GM18867 (cell line): ENCODE results near the gene ABLIM1.
"Not testable (repeated sequence)": the region's sequence is repeated elsewhere in the genome, so short reads cannot be mapped to it uniquely, and the experiment has no call there.

ENCODE experiments used
- ATAC-seq: cut with Tn5 transposase; IDR thresholded peaks from one replicate; pipeline ENCODE4 v1.9.1; 2021; ENCODE audit warnings: mild to moderate bottlenecking, moderate library complexity; ENCODE audit not compliant: unreplicated experiment

ABLIM1 gene

DNA sequence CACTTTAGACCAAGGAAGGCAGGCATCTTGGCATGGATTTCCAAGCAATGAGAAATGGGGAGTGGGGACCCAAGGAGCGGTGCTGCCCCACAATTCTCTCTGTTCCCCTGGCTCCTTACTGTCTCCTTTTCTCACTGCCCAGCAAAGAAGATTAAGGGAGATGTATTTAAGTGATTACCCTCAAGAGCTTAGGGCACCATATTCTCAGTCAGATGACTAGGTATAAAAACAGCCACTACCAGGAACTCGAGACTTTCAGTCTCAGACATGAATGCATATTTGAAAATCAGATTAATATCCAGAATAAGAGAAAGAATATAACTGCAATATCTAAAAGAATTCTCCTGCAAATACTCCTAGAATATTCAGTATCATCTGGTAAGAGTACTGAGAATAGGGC, at the start of gene ABLIM1:
Gene ABLIM1 (minus strand): TSS at position 101 of the 400 bp plus-strand sequence. CDS start 75 bp downstream, at position 26.
- ATAC-seq, result no peak

- ATAC-seq, result no peak
Measured at GRCh38 chr10:114706458-114707055, 48.5 kb upstream of the ABLIM1 start.

GRCh38 chr10:114704679-114705078, 46.6 kb upstream of the ABLIM1 start:
- no peak for ATAC-seq

GRCh38 chr10:114703377-114704107, 45.5 kb upstream of the ABLIM1 start:
- no peak for ATAC-seq

GRCh38 chr10:114698271-114699061, 40.4 kb upstream of the ABLIM1 start:
- ATAC-seq, result no peak

DNA sequence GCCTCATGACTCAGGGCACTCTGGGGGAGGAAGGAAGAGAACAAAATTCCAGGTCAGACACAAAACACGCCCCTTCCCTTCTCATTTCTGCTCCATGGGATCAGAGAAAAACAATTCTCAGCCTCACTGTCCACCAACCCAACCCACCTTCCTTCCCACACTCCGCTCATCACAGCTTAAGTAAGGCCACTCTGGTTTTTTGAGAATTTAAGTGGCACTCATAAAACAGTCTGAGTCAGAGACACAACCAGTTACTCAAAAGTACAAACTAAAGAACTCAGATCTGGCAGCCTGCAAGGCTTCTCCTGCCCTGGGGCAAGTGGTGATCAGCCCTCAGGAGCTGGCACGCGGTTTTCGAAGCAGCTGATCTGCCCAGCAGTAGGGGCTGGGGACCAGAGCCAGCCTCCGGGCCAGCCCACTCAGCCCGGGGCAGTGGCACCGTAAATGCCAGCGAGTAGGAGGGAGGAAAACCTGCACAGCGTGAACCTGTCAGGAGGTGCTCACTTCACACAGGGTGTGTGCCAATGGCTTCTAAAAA, 39.1 kb upstream of the ABLIM1 start:
- ATAC-seq, result no peak

DNA sequence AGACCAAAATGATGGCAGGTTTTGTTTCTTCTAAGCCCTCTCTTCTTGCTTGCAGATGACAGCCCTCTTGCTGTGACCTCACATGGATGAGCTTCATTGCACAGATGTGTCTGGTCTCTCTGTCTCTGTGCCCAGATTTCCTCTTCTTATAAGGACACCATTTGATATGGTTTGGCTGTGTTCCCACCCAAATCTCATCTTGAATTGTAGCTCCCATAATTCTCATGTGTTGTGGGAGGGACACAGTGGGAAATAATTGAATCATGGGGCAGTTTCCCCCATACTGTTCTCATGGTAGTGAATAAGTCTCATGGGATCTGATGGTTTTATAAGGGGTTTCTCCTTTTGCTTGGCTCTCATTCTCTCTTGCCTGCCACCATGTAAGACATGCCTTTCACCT, 38.2 kb upstream of the ABLIM1 start:
- not testable (repeated sequence) for ATAC-seq

- no peak for ATAC-seq
Measured at GRCh38 chr10:114694752-114695151, 36.7 kb upstream of the ABLIM1 start.

DNA sequence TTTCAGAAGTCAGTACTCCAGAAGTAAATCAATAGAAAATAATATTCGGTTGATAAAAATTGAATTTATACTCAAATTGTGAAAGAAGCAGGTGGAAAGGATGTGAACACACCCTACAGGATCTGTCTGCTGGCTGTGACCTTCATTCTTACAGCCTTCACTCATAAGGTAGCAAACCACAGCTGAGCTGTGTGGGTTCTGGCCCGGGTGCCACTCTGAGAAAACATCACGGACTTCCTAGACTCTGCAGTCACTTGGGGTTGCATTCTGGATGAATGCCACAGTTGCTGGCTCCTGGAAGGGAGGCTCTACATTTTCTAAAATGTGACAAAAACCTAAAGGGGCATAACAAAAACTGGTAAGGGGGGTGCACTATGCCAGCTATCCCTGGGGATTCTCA, 36.0 kb upstream of the ABLIM1 start:
- ATAC-seq, result no peak

DNA sequence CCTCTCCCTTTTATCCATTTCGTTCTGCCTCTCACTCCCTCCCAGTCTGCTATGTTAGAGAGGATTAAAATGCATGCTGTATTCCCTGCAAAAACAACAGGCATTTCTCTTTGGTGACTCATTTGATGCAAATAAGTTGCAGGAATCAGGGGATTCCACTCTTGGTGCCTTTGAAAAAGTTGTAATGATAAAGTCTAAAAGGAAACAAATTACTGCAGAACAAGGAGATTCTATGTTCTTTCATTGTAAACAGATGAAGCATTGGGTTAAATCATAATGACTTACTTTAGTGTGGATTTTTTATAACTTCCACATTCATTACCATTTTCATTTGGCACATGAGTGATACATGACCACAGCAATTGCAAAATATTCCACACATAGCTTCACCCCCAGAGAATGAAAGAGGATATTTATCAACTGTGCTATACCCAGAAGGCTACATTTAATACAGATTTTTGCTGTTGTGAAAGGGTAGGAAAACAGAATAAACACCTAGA, 33.4 kb upstream of the ABLIM1 start:
- ATAC-seq, result no peak

GRCh38 chr10:114688786-114689185, 30.7 kb upstream of the ABLIM1 start:
- no peak for ATAC-seq

DNA sequence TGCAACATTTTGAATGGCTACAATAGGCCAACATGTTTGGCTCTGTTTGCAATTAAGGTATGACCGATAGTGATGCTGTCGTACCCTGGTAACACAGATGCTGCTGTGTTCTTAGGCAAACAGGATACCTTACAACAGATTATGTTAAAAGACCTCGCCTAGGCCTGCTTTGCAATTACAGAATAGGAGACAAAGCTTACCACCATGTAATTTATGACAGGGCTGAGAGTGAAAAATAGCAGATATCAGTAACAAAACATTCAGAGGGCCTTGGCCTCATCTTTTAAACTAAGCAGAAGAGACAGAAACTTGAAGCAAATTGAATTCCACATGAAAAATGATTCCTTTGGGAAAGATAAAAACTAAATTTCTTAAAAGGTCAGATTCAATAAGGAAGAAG, 29.4 kb upstream of the ABLIM1 start:
- no peak for ATAC-seq

GRCh38 chr10:114686013-114686412, 27.9 kb upstream of the ABLIM1 start:
- no peak for ATAC-seq

DNA sequence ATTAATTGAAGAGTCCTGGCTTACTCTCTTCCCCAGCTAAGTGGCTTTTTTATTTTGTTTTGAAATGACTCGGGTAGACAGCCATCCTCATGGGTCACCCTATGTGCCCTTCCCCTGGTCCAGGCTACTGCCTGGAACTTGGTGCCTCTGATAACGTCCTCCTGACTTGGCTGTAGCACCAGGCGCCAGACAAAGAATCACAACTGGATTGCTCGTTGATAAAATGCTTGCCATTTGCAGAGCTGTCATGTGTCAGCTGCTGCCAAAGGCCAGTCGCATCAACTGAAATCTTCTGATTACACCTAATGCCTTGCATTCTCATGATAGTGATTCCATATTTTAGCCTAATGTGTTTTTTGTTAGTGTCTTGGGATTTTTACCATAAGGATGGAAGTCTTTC, 27.4 kb upstream of the ABLIM1 start:
- ATAC-seq, result no peak

DNA sequence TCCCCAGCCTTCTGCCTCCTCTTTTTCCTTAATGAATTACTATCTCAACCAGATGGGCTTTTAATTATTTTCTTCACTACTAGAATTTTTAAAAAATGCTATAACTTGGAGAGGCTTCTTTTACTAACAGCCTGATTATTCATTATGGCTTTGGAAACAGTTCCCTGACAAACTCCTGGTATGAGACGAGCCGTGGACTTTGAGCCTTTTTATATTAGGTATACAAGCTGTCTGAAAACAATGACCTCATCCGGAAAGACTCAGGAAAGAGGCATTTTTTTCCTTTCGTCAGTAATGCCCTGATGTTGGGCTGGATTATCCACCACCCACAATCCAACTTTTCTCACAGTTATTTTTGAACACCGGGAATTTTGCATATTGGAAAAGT, 26.7 kb upstream of the ABLIM1 start:
- ATAC-seq, result no peak

DNA sequence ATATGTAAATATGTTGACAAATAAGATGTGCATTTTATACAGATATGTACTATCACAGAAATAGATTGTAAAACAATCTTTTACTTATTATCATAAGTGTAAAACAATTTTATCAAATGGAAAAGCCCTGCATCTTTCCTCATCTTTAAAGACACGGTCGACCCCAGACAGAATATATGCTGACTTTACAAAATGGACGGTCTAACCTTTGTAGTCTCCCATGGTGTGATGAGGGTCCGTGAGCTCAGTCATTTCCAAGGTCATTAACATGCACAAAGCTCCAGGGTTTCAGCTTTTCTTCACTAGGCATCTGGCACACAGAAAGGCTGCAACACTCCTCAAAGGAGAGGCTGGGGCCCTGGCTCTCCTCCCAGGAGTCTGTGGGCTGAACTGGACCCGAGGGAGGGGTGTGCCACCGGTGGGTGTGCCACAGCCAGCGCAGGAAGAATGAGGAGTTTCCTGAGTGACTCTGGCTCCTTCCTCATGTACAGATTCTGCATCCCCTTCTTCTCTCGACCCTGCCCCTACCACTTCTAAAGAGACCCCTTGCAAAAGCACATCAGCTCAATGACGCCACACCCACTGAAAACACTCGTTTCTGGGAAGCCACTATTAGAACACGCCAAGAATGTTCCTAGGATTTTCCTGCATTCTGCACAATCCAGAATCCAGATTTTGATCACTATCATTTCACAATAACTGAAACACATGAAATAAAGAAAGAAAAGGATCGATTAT, 26.2 kb upstream of the ABLIM1 start:
- no peak for ATAC-seq

DNA sequence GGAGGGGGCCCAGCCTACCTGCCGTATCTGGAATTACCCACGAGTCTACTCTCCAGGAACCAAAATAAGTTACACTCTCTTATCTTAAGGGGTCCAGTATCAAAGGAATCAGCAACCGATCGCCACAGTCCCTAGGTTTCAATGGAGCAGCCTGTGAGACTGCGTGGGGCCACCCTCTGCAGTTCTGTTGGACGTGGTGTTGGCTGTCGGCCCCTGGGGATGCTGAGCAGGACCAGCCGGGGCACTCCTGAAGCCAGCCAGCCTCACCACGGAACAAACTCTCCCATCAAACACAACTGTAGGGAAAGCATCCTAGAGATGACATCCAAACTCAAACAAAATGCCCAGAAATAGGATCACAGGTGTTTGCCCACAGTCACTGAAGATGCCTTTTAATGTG, 25.5 kb upstream of the ABLIM1 start:
- ATAC-seq, result no peak

DNA sequence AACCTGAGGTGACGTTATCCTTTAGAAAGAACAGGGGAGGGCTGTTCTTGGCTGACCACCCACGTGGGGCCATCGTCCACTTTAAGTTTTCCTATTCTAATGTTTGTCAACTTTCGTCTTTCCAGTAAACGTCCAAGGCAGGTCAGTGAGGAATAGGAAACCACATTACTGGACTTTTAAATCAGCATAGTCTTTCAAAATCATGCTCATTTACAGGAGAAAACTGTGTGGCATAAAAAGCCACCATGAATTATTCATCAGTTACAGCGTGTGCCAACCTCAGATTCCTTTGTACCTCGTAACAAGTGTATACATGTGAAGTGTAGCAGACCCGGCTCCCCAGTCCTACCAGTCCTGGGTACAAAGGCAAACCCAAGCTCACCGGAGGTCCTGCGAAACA, 25.1 kb upstream of the ABLIM1 start:
- ATAC-seq, result no peak

- no peak for ATAC-seq
Measured at GRCh38 chr10:114682532-114682931, 24.5 kb upstream of the ABLIM1 start.

GRCh38 chr10:114682121-114682520, 24.0 kb upstream of the ABLIM1 start:
- ATAC-seq, result no peak

- no peak for ATAC-seq
Measured at GRCh38 chr10:114681542-114681941, 23.5 kb upstream of the ABLIM1 start.
